GM23338 (cell line): ENCODE results near the gene ING3. TPM values are rescaled to one million over a fixed set of nuclear protein-coding genes. Genes with fewer than 3 reads are reported as not detected.
A peak's percentile ranks its signal among the peaks of the same experiment; 100 is the strongest.

ENCODE experiments used
- ATAC-seq: fragments of 200-7000 bp; cut with Tn5 transposase; 3 replicates; pipeline ENCODE4 v1.9.1; 2020
- DNase-seq: peaks from one replicate; pipeline ENCODE4 v3.0.0-alpha.2; 2015; ENCODE audit warnings: low spot score
- H2AFZ ChIP-seq: fragments of 200-600 bp; sonication (generic); 2 replicates; pipeline ENCODE4 v1.8.0; 2016; ENCODE audit warnings: antibody characterized with exemption, mild to moderate bottlenecking, moderate library complexity
- H3F3A ChIP-seq: fragments of 200-600 bp; sonication (generic); replicated peaks from 2 replicates; pipeline ENCODE4 v1.8.0; 2017; ENCODE audit warnings: antibody characterized with exemption, mixed run types, low read depth
- H3K27ac ChIP-seq: fragments of 200-600 bp; sonication (generic); 2 replicates; pipeline ENCODE4 v1.6.1; 2016; ENCODE audit warnings: low read depth
- H3K27me3 ChIP-seq: fragments of 200-600 bp; sonication (generic); 2 replicates; pipeline ENCODE4 v1.8.0; 2016; ENCODE audit warnings: mild to moderate bottlenecking, mixed run types, moderate library complexity; ENCODE audit not compliant: insufficient read depth
- H3K36me3 ChIP-seq: fragments of 200-600 bp; sonication (generic); 2 replicates; pipeline ENCODE4 v1.8.0; 2016; ENCODE audit warnings: mild to moderate bottlenecking; ENCODE audit not compliant: insufficient read depth
- H3K4me1 ChIP-seq: fragments of 200-600 bp; sonication (generic); 2 replicates; pipeline ENCODE4 v1.8.0; 2016; ENCODE audit warnings: mild to moderate bottlenecking, moderate library complexity; ENCODE audit not compliant: insufficient read depth
- H3K4me2 ChIP-seq: fragments of 200-600 bp; sonication (generic); 2 replicates; pipeline ENCODE4 v1.7.1; 2017; ENCODE audit warnings: mixed run types
- H3K4me3 ChIP-seq: fragments of 200-600 bp; sonication (generic); 2 replicates; pipeline ENCODE4 v1.6.1; 2016; ENCODE audit warnings: mixed run types
- H3K79me2 ChIP-seq: fragments of 200-600 bp; sonication (generic); replicated peaks from 2 replicates; pipeline ENCODE4 v1.8.0; 2017; ENCODE audit warnings: mild to moderate bottlenecking; ENCODE audit not compliant: insufficient read depth
- H3K9me2 ChIP-seq: fragments of 200-600 bp; sonication (generic); 2 replicates; pipeline ENCODE4 v1.8.0; 2017; ENCODE audit not compliant: insufficient read depth
- H4K20me1 ChIP-seq: fragments of 200-600 bp; sonication (generic); replicated peaks from 2 replicates; pipeline ENCODE4 v1.8.0; 2017; ENCODE audit warnings: mild to moderate bottlenecking; ENCODE audit not compliant: insufficient read depth
- H3K27ac Mint-ChIP-seq: 2 replicates; pipeline ENCODE4 v1.8.0; 2020; ENCODE audit warnings: inconsistent platforms, mild to moderate bottlenecking, moderate library complexity, mixed read lengths
- H3K27me3 Mint-ChIP-seq: 3 replicates; pipeline ENCODE4 v1.8.0; 2022; ENCODE audit warnings: low read depth, mild to moderate bottlenecking, moderate library complexity, mixed read lengths, inconsistent platforms; ENCODE audit not compliant: insufficient read depth, poor library complexity
- H3K36me3 Mint-ChIP-seq: 3 replicates; pipeline ENCODE4 v1.8.0; 2021; ENCODE audit warnings: low read depth, mild to moderate bottlenecking, inconsistent platforms, moderate library complexity, mixed read lengths
- H3K4me1 Mint-ChIP-seq: 3 replicates; pipeline ENCODE4 v1.8.0; 2020; ENCODE audit warnings: mild to moderate bottlenecking, inconsistent platforms, mixed read lengths
- H3K4me3 Mint-ChIP-seq: 3 replicates; pipeline ENCODE4 v1.8.0; 2021; ENCODE audit warnings: moderate library complexity, mild to moderate bottlenecking, inconsistent platforms, mixed read lengths
- H3K9me3 Mint-ChIP-seq: 3 replicates; pipeline ENCODE4 v1.8.0; 2020; ENCODE audit warnings: moderate library complexity, mild to moderate bottlenecking, inconsistent platforms, mixed read lengths
- CREB1 ChIP-seq: fragments of 250-450 bp; sonication (Bioruptor Pico); IDR thresholded peaks from 2 replicates; pipeline ENCODE4 v1.5.0; 2020; ENCODE audit warnings: low read depth, mild to moderate bottlenecking, moderate library complexity
- EZH2 ChIP-seq: fragments of 200-600 bp; sonication (generic); IDR thresholded peaks from one replicate; pipeline ENCODE4 v1.8.0; 2017; ENCODE audit warnings: antibody characterized with exemption, mild to moderate bottlenecking, low read depth; ENCODE audit not compliant: unreplicated experiment
- JUNB ChIP-seq: IDR thresholded peaks from one replicate; pipeline ENCODE4 v1.6.1; 2016; ENCODE audit warnings: antibody characterized with exemption; ENCODE audit not compliant: unreplicated experiment
- NANOG ChIP-seq: IDR thresholded peaks from 2 replicates; pipeline ENCODE4 v1.6.1; 2016; ENCODE audit warnings: antibody characterized with exemption, borderline replicate concordance
- POLR2AphosphoS5 ChIP-seq: IDR thresholded peaks from 2 replicates; pipeline ENCODE4 v1.6.1; 2016; ENCODE audit warnings: antibody characterized with exemption, low read depth
- STAT1 ChIP-seq: IDR thresholded peaks from one replicate; pipeline ENCODE4 v1.6.1; 2016; ENCODE audit warnings: antibody characterized with exemption; ENCODE audit not compliant: unreplicated experiment
- ZNF114 ChIP-seq: fragments of 250-450 bp; sonication (Bioruptor Pico); IDR thresholded peaks from 2 replicates; pipeline ENCODE4 v1.5.0; 2020; ENCODE audit warnings: mild to moderate bottlenecking, moderate library complexity
- polyA plus RNA-seq: library from polyadenylated mRNA; unstranded; fragments of >200 nt; fragmentation: Nextera tagmentation; extraction: Ambion mirVana; gene quantifications from 2 replicates; pipeline ENCODE4 v1.2.1, GENCODE V29; 2016
- total RNA-seq: library from RNA; depleted of rRNA; stranded (reverse); fragments of >200 nt; shearing (Covaris generic); gene quantifications from 2 replicates; pipeline ENCODE4 v1.2.3, GENCODE V29; 2014
- TF ChIP-seq, protein P1 (sequence below), 2 experiments: fragments of 200-600 bp in 1 of 2; sonication (generic) in 1 of 2; conservative IDR thresholded peaks; 2 replicates each; pipeline versions ENCODE4 v1.5.1 to v1.6.1; 2016 to 2017; ENCODE audit warnings: antibody characterized with exemption in 2 of 2, low read depth in 2 of 2, mild to moderate bottlenecking in 2 of 2, moderate library complexity in 1 of 2
- TF ChIP-seq, protein P2 (sequence below): IDR thresholded peaks from one replicate; pipeline ENCODE4 v1.6.1; 2018; ENCODE audit warnings: antibody characterized with exemption; ENCODE audit not compliant: unreplicated experiment

Gene ING3
- total and polyA plus RNA-seq, 2 experiments from 2014 or later = 17.8 to 26.2 TPM

- TF ChIP-seq, protein P1, sequence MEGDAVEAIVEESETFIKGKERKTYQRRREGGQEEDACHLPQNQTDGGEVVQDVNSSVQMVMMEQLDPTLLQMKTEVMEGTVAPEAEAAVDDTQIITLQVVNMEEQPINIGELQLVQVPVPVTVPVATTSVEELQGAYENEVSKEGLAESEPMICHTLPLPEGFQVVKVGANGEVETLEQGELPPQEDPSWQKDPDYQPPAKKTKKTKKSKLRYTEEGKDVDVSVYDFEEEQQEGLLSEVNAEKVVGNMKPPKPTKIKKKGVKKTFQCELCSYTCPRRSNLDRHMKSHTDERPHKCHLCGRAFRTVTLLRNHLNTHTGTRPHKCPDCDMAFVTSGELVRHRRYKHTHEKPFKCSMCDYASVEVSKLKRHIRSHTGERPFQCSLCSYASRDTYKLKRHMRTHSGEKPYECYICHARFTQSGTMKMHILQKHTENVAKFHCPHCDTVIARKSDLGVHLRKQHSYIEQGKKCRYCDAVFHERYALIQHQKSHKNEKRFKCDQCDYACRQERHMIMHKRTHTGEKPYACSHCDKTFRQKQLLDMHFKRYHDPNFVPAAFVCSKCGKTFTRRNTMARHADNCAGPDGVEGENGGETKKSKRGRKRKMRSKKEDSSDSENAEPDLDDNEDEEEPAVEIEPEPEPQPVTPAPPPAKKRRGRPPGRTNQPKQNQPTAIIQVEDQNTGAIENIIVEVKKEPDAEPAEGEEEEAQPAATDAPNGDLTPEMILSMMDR (conservative IDR thresholded peaks at IDR 0.05; ENCODE audit: low read depth in 2 of 2) = no peak
- TF ChIP-seq EZH2 (no peak), JUNB (no peak)
- TF ChIP-seq, protein P2, sequence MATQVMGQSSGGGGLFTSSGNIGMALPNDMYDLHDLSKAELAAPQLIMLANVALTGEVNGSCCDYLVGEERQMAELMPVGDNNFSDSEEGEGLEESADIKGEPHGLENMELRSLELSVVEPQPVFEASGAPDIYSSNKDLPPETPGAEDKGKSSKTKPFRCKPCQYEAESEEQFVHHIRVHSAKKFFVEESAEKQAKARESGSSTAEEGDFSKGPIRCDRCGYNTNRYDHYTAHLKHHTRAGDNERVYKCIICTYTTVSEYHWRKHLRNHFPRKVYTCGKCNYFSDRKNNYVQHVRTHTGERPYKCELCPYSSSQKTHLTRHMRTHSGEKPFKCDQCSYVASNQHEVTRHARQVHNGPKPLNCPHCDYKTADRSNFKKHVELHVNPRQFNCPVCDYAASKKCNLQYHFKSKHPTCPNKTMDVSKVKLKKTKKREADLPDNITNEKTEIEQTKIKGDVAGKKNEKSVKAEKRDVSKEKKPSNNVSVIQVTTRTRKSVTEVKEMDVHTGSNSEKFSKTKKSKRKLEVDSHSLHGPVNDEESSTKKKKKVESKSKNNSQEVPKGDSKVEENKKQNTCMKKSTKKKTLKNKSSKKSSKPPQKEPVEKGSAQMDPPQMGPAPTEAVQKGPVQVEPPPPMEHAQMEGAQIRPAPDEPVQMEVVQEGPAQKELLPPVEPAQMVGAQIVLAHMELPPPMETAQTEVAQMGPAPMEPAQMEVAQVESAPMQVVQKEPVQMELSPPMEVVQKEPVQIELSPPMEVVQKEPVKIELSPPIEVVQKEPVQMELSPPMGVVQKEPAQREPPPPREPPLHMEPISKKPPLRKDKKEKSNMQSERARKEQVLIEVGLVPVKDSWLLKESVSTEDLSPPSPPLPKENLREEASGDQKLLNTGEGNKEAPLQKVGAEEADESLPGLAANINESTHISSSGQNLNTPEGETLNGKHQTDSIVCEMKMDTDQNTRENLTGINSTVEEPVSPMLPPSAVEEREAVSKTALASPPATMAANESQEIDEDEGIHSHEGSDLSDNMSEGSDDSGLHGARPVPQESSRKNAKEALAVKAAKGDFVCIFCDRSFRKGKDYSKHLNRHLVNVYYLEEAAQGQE = no peak
Measured at GRCh38 chr7:120947980-120948379, 2.6 kb upstream of the ING3 start (continued).

GRCh38 chr7:120949393-120949911, 1.1 kb upstream of the ING3 start:
- H3K36me3 ChIP-seq = no peaks in the 10 kb centered on the region
- peak overlapping the region; percentile 89 for H3K4me3 Mint-ChIP-seq
- DNase-seq (no peak), ATAC-seq (no peak)
- H3K36me3 Mint-ChIP-seq = peaks cover 15% of the 10 kb centered on the region; the same call in 2 of the 3 replicates
- no peaks in the 10 kb centered on the region for H3F3A ChIP-seq
- no peaks in the 10 kb centered on the region for H3K9me3 Mint-ChIP-seq
- H3K27me3 Mint-ChIP-seq = peaks cover 4% of the 10 kb centered on the region
- H3K4me1 ChIP-seq = 0 out of 2 replicates have a peak, but pooled peaks cover 7% of the 10 kb centered on the region
- no peaks in the 10 kb centered on the region; the same call in none of the 2 replicates for H4K20me1 ChIP-seq
- H3K27ac Mint-ChIP-seq = peak overlapping the region; percentile 99
- H3K4me3 ChIP-seq = peak overlapping the region; percentile 58
- H3K79me2 ChIP-seq = peaks cover 24% of the 10 kb centered on the region
- H2AFZ ChIP-seq = no peak overlapping the region; the same call in 1 of the 2 replicates
- no peaks in the 10 kb centered on the region for H3K9me2 ChIP-seq
- peaks cover 12% of the 10 kb centered on the region; the same call in 2 of the 3 replicates for H3K4me1 Mint-ChIP-seq
- H3K4me2 ChIP-seq = peak overlapping the region; percentile 76
- H3K27ac ChIP-seq = no peak overlapping the region
- no peaks in the 10 kb centered on the region for H3K27me3 ChIP-seq
- TF ChIP-seq NANOG (no peak), ZNF114 (CRISPR knock-in tag) (no peak), STAT1 (no peak), CREB1 (CRISPR knock-in tag) (no peak), EZH2 (no peak), POLR2AphosphoS5 (no peak)
- TF ChIP-seq, protein P2 = no peak
- TF ChIP-seq, protein P1 (conservative IDR thresholded peaks at IDR 0.05; ENCODE audit: low read depth in 2 of 2) = no peak
